Right lobe of liver (tissue), 4 donors: Measurements from ENCODE around the gene CTAGE1.

Experiments
- CTCF ChIP-seq, 4 donors: fragments of 200-600 bp in 3 of 4; fragments of 450-650 bp in 1 of 4; IDR thresholded peaks; one replicate each; pipeline versions ENCODE4 v1.5.1 to v1.8.0; 2016 to 2022; ENCODE audit warnings: antibody characterized with exemption in 4 of 4, mild to moderate bottlenecking in 2 of 4
- POLR2A ChIP-seq: fragments of 450-650 bp; IDR thresholded peaks from one replicate; pipeline ENCODE4 v1.6.1; 2017; ENCODE audit warnings: antibody characterized with exemption, mild to moderate bottlenecking
- donor health status: DM: no; HTN: no; CAD: no.
- donor health status: DM: no; HTN: no; CAD: no.
- donor health status: DM: no; HTN: yes; CAD: no.

GRCh38 chr18:22405142-22405541 lies 12.6 kb downstream of the CTAGE1 start:
- TF ChIP-seq CTCF (IDR thresholded peaks at IDR 0.05) (no peak), POLR2A (no peak)
